ENCODE measurements around the gene LKAAEAR1.

- no peak for TF ChIP-seq CTCF (IDR thresholded peaks at IDR 0.05; ENCODE audit: borderline replicate concordance, extremely low read depth, low read length, poor library complexity, severe bottlenecking)
- no peak for TF ChIP-seq EZH2 (IDR thresholded peaks at IDR 0.05; ENCODE audit: borderline replicate concordance, low read depth, low read length, severe bottlenecking)
Measured at GRCh38 chr20:64041040-64041780, 43.0 kb downstream of the LKAAEAR1 start.
